Gastroesophageal sphincter (tissue), 4 donors: ENCODE data around the gene PHLPP1. TPM values are rescaled to one million over a fixed set of nuclear protein-coding genes. Genes with fewer than 3 reads are reported as not detected.
A peak's percentile ranks its signal among the peaks of the same experiment; 100 is the strongest.

Source experiments
- ATAC-seq: fragments of 150-250 bp; one replicate; pipeline ENCODE4 v1.9.1; 2016; ENCODE audit warnings: mild to moderate bottlenecking, moderate library complexity
- H3K27ac ChIP-seq, 4 donors: fragments of 200-600 bp; sonication (generic) in 3 of 4; 1 replicate in 3 of 4; 2 replicates in 1 of 4; pipeline ENCODE4 v1.5.1; 2016 to 2019
- H3K27me3 ChIP-seq: fragments of 200-600 bp; sonication (generic); one replicate; pipeline ENCODE4 v1.5.1; 2019
- H3K36me3 ChIP-seq, 2 donors: fragments of 200-600 bp; sonication (generic); one replicate each; pipeline ENCODE4 v1.5.1; 2019; ENCODE audit warnings: control low read depth in 1 of 2
- H3K4me1 ChIP-seq, 3 donors: fragments of 200-600 bp; sonication (generic); 1 replicate in 2 of 3; 2 replicates in 1 of 3; pipeline ENCODE4 v1.5.1; 2016 to 2019; ENCODE audit warnings: control low read depth in 2 of 3
- H3K4me3 ChIP-seq, 2 donors: fragments of 200-600 bp; sonication (generic); one replicate each; pipeline ENCODE4 v1.5.1; 2019; ENCODE audit warnings: mild to moderate bottlenecking in 1 of 2, moderate library complexity in 1 of 2
- H3K9me3 ChIP-seq, 3 donors: fragments of 200-600 bp; sonication (generic); one replicate each; pipeline ENCODE4 v1.5.1; 2017 to 2019; ENCODE audit warnings: control low read depth in 2 of 3
- EP300 ChIP-seq: sonication (generic); formaldehyde crosslinking; IDR thresholded peaks from one replicate; pipeline ENCODE4 v1.6.1; 2017; ENCODE audit warnings: antibody characterized with exemption, mild to moderate bottlenecking
- POLR2A ChIP-seq, 2 donors: fragments of 450-650 bp; IDR thresholded peaks; one replicate each; pipeline ENCODE4 v1.6.1; 2017; ENCODE audit warnings: antibody characterized with exemption in 2 of 2, mild to moderate bottlenecking in 2 of 2, moderate library complexity in 1 of 2
- POLR2AphosphoS5 ChIP-seq: sonication (generic); formaldehyde crosslinking; IDR thresholded peaks from one replicate; pipeline ENCODE4 v1.6.1; 2017; ENCODE audit warnings: antibody characterized with exemption
- WGBS, 2 donors: methylation state at CpG; one replicate each; pipeline ENCODE4 v1.1.5; 2018; ENCODE audit warnings: low coverage in 1 of 2; 5-methylcytosine and 5-hydroxymethylcytosine counted together
- total RNA-seq, 4 donors: library from RNA; depleted of rRNA; stranded (reverse); fragments of >200 nt; gene quantifications; one replicate each; pipeline ENCODE4 v1.1.0, GENCODE V29; 2016
- TF ChIP-seq, protein P1 (sequence below), 4 experiments: fragments of 200-600 bp in 2 of 4; fragments of 450-650 bp in 2 of 4; sonication (generic) in 1 of 4; IDR thresholded peaks; one replicate each; pipeline ENCODE4 v1.5.1; 2017 to 2019; ENCODE audit warnings: antibody characterized with exemption in 4 of 4, mild to moderate bottlenecking in 2 of 4, moderate library complexity in 2 of 4

The PHLPP1 gene
- total RNA-seq, 4 donors from 2014 or later = 10.8 to 19.1 (median 16.3) TPM

DNA sequence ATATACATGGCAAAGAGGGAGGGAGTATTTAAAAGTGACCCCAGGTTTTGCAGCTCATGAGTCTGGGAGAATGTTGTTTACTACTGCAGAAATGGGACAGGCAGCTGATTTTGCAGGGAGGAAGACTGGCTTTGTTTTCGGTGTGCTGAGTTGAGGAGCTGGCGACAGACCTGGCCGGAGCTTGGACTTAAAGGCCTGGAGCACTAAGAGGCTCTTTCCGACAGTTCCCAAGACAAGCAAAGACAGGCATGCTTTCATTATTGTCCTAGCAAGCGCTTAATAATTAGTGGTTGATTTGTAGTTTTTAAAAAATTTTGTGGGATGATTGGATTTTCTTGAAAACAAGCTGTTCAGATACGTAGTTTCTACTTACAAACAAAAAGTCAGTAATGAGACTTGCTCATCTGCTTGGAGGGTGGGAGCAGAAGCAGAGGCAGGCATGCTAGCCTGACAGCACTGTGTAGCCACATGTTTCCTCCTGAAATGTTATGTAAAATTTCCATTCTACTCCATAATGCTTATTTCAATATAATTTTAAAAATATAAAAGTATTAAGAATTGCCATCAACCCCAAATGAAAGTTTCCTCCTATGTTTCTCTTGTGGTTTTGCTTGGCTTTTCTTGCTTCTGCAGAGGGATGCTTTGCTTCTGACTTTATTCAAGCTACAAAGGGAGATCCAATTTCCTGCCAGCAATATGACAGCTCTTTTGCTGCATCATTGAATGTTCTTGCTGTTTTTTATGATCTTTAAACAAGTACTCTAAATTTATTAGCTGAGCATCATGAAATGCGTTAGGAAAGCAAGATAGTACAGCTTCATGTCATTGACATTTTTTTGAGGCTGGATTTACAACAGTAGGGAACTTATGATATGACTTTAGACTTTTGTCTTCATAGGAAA is 75.8 kb downstream of the PHLPP1 start:
- Histone ChIP-seq H3K4me3 (no peak overlapping the region), H3K36me3 (no peaks in the 10 kb centered on the region), H3K27me3 (no peaks in the 10 kb centered on the region), H3K9me3 (no peaks in the 10 kb centered on the region), H3K27ac (peak overlapping the region in 2 of 4 donors; percentile 18 to 30), H3K4me1 (peaks cover 3 to 59% (median 6%) of the 10 kb centered on the region in 3 donors)
- no peak for ATAC-seq
- TF ChIP-seq, protein P1, sequence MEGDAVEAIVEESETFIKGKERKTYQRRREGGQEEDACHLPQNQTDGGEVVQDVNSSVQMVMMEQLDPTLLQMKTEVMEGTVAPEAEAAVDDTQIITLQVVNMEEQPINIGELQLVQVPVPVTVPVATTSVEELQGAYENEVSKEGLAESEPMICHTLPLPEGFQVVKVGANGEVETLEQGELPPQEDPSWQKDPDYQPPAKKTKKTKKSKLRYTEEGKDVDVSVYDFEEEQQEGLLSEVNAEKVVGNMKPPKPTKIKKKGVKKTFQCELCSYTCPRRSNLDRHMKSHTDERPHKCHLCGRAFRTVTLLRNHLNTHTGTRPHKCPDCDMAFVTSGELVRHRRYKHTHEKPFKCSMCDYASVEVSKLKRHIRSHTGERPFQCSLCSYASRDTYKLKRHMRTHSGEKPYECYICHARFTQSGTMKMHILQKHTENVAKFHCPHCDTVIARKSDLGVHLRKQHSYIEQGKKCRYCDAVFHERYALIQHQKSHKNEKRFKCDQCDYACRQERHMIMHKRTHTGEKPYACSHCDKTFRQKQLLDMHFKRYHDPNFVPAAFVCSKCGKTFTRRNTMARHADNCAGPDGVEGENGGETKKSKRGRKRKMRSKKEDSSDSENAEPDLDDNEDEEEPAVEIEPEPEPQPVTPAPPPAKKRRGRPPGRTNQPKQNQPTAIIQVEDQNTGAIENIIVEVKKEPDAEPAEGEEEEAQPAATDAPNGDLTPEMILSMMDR (IDR thresholded peaks at IDR 0.05) = no peak
- no peak for TF ChIP-seq EP300
- TF ChIP-seq POLR2A (IDR thresholded peaks at IDR 0.05) = no peak
- no peak for TF ChIP-seq POLR2AphosphoS5
- WGBS, 2 donors = 54 to 61% methylated on average over 7 of the region's 7 CpGs

GRCh38 chr18:62792016-62792415 is 76.7 kb downstream of the PHLPP1 start:
- ATAC-seq = no peak
- WGBS, 2 donors = 56 to 71% methylated on average over 1 of the region's 1 CpG
- Histone ChIP-seq H3K4me3 (no peak overlapping the region), H3K36me3 (no peaks in the 10 kb centered on the region), H3K9me3 (no peaks in the 10 kb centered on the region), H3K4me1 (peaks cover 3 to 66% (median 6%) of the 10 kb centered on the region in 3 donors), H3K27ac (peak overlapping the region in 1 of 4 donors; percentile 30), H3K27me3 (no peaks in the 10 kb centered on the region)
- TF ChIP-seq POLR2AphosphoS5 (no peak), POLR2A (IDR thresholded peaks at IDR 0.05) (no peak), EP300 (no peak)
- TF ChIP-seq, protein P1 (IDR thresholded peaks at IDR 0.05) = no peak

- ATAC-seq = no peak
- WGBS, 2 donors = 64 to 93% methylated on average over 3 of the region's 3 CpGs
These were observed 80.5 kb downstream of the PHLPP1 start for GRCh38 chr18:62795813-62796212.

GRCh38 chr18:62796216-62796621 is 80.9 kb downstream of the PHLPP1 start:
- Histone ChIP-seq H3K9me3 (no peaks in the 10 kb centered on the region), H3K36me3 (no peaks in the 10 kb centered on the region), H3K27me3 (no peaks in the 10 kb centered on the region), H3K27ac (no peak overlapping the region), H3K4me3 (no peak overlapping the region), H3K4me1 (peaks cover 2 to 49% (median 4%) of the 10 kb centered on the region in 3 donors)
- TF ChIP-seq, protein P1 (IDR thresholded peaks at IDR 0.05) = no peak
- TF ChIP-seq EP300 (no peak), POLR2A (IDR thresholded peaks at IDR 0.05) (no peak), POLR2AphosphoS5 (no peak)
- WGBS, 2 donors = 64 to 67% methylated on average over 1 of the region's 1 CpG
- ATAC-seq = no peak

More at GRCh38 chr18:62795813-62796212, 80.5 kb downstream of the PHLPP1 start:
- Histone ChIP-seq H3K9me3 (no peaks in the 10 kb centered on the region), H3K4me1 (peaks cover 2 to 53% (median 4%) of the 10 kb centered on the region in 3 donors), H3K36me3 (no peaks in the 10 kb centered on the region), H3K27ac (no peak overlapping the region), H3K4me3 (no peak overlapping the region), H3K27me3 (no peaks in the 10 kb centered on the region)
- TF ChIP-seq, protein P1 (IDR thresholded peaks at IDR 0.05) = no peak
- TF ChIP-seq POLR2A (IDR thresholded peaks at IDR 0.05) = no peak

- no peak for TF ChIP-seq POLR2A (IDR thresholded peaks at IDR 0.05)
- TF ChIP-seq, protein P1 (IDR thresholded peaks at IDR 0.05) = no peak
- no peak for TF ChIP-seq EP300
- TF ChIP-seq POLR2AphosphoS5 = no peak
- Histone ChIP-seq H3K36me3 (no peaks in the 10 kb centered on the region), H3K4me3 (no peak overlapping the region), H3K27me3 (no peaks in the 10 kb centered on the region), H3K9me3 (no peaks in the 10 kb centered on the region), H3K27ac (no peak overlapping the region), H3K4me1 (peaks cover 2 to 43% (median 4%) of the 10 kb centered on the region in 3 donors)
- 53 to 82% methylated on average over 3 of the region's 3 CpGs for WGBS, 2 donors
- no peak for ATAC-seq
These were observed 82.0 kb downstream of the PHLPP1 start for GRCh38 chr18:62797329-62797728.
